ENCODE data around the gene KLHL2.

The KLHL2 gene

DNA sequence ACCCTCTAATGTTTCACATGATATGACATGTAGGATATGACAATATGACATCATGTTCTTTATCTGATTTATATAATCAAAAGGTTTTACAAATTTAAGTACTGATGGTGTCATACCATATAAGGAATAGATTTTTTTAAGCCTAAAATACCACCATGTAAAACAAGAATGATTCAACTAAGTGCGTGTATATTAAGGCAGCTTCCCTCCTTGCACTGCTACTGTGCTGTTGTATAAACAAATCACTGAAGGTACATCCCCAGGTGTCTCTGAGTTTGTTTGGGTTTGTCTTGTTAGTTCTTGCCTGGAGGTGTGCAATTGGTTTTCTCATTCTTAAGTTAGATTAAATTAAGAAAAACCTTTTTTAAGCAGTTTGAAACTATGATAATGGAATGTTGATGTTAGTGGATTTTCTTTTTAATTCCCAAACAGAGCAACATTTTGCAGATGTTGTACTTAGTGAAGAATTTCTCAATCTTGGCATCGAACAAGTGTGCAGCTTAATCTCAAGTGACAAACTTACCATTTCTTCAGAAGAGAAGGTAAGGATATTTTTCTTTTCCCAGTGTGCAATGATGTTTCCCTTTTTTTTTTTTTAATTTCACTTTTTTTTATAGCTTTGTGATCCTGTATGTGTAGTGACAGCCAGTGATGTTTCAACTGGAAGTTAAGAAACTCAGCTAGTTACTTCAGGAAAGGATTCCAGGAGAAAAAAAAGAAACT lies 86.7 kb downstream of the KLHL2 start:
- no peak for DNase-seq

GRCh38 chr4:165294907-165295306 lies 87.5 kb downstream of the KLHL2 start:
- DNase-seq, result peak; percentile 5

DNA sequence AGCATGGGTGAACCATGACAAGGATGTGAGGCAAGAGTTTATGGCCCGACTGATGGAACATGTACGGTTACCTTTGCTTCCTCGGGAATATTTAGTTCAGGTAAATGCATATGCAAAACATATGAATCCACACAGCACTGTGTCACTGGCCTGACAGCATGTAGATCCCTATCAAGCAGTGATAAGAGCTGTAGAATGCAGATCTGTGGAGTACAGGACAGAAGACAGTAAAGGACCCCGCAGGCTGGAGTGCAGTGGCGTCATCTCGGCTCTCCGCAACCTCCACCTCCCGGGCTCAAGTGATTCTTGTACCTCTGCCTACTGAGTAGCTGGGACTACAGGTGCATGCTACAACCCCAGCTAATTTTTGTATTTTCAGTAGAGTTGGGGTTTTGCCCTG lies 90.3 kb downstream of the KLHL2 start:
- DNase-seq, result no peak

DNA sequence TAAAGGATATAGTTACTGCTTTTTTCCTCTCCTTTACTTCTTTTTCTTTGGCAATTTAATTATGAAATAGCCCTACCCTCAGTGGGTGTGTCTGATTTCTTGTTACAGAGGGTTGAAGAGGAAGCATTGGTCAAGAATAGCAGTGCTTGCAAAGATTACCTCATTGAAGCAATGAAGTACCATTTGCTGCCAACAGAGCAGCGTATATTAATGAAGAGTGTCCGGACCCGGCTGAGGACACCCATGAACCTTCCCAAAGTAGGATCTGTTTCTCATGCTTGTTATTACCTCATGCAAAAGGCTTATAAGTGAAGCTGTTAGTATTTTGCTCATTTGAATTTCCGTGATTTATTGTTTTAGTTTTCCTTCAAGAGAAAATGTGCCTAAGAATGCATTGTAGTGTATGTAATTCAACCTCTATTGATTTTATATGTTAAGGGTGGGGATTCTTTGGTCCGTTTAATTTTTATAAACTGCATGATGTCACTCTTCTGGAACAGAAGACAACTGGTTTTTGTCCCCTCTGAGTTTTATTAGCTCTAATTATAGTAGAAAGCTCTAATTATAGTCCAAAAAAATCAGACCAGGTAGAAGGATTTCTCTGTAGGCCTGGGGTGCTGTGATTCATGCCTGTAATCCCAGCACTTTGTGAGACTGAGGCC lies 92.2 kb downstream of the KLHL2 start:
- no peak for DNase-seq

- DNase-seq, result peak; percentile 6
These were observed 94.5 kb downstream of the KLHL2 start for GRCh38 chr4:165301833-165302232.

GRCh38 chr4:165302658-165303057 lies 95.3 kb downstream of the KLHL2 start:
- DNase-seq, result no peak

- no peak for DNase-seq
These were observed 100.8 kb downstream of the KLHL2 start for GRCh38 chr4:165308166-165308565.

DNA sequence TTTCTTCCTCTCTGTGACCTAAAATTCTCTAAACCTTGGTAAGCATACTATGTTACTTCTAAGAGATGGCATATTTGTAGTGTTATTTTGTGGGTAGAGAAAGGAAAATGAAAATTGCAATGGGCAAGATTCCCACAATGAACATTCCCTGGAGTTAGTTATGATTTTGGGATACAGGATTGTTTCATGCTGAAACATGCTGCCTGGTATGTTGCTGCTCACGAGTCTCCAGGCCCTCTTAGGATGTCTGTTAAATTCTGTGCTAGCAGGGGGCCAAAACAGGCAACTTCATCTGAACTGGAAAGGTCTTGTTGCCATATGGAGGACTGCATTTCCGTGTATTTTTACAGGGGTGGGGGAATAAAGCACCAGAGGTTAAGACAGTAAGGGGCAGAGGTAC lies 101.2 kb downstream of the KLHL2 start:
- DNase-seq, result no peak

GRCh38 chr4:165309456-165309855 lies 102.1 kb downstream of the KLHL2 start:
- DNase-seq, result no peak

- DNase-seq, result no peak
These were observed 105.1 kb downstream of the KLHL2 start for GRCh38 chr4:165312506-165312905.

DNA sequence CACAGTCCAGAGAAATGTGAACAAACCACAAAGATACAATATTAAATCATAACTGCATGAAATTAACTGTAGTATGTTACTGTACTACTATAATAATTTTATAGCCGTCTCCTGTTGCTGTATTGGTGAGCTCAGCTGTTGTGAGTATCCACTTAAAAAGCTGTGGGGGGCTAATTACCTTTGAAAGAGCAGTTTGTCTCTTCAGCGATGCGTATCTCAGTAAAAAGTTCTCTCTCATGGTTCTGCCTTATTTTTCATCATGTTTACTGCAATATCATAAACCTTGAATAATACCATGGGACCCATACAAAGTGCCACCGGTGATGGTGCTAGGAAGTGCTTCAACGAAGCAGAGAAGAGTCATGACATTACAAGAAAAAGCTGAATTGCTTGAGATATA lies 111.7 kb downstream of the KLHL2 start:
- no peak for DNase-seq

DNA sequence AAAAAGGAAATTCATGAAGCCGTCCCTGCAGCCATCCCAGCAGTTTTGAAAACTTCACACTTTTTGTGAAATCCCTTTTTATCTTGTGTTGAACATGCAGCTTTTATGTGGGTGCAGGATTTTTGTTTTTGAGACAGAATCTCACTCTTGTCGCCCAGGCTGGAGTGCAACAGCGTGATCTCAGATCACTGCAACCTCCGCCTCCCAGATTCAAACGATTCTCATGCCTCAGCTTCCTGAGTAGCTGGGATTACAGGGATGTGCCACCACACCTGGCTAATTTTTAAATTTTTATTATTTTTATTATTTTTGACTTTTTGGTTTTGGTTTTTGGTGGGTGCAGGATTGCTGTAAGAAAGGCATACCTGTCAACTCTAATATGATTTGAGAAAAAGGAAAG lies 112.1 kb downstream of the KLHL2 start:
- DNase-seq, result no peak

DNA sequence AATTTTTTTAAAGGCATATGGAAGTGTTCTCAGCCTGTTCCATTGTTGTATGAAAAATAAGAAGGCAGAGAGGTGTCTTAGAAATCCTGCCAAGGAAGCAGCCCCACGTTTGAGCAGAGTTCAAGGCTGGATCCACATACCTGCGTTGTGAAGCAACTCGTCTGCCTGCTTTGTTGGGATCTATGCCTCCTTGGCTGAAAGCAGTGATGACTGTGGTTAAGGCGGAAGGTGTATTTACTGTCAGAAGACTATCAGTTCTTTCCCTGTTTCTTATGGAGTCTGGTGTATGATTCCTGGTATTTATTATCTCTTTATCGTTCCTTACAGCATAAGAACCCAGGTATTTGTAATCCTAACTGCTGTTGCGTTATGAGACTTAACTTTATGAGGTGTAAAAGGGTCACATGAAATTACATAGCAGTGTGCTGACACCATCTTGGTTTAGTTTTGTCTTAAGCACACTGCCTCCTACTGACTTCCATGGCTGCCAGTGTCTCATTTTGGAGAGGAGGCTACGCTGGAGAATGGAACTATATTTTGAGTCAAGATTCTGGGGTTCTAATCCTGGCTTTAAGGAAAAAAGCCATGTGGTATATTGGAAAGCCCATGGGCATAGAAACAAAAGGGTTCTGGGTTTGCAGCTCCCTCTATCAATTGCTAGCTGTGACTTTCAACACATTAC lies 117.0 kb downstream of the KLHL2 start:
- no peak for DNase-seq

GRCh38 chr4:165324918-165325304 lies 117.5 kb downstream of the KLHL2 start:
- DNase-seq, result no peak

GRCh38 chr4:165325732-165326512 lies 118.6 kb downstream of the KLHL2 start:
- DNase-seq, result no peak

GRCh38 chr4:165326831-165327210 lies 119.5 kb downstream of the KLHL2 start:
- DNase-seq, result no peak

DNA sequence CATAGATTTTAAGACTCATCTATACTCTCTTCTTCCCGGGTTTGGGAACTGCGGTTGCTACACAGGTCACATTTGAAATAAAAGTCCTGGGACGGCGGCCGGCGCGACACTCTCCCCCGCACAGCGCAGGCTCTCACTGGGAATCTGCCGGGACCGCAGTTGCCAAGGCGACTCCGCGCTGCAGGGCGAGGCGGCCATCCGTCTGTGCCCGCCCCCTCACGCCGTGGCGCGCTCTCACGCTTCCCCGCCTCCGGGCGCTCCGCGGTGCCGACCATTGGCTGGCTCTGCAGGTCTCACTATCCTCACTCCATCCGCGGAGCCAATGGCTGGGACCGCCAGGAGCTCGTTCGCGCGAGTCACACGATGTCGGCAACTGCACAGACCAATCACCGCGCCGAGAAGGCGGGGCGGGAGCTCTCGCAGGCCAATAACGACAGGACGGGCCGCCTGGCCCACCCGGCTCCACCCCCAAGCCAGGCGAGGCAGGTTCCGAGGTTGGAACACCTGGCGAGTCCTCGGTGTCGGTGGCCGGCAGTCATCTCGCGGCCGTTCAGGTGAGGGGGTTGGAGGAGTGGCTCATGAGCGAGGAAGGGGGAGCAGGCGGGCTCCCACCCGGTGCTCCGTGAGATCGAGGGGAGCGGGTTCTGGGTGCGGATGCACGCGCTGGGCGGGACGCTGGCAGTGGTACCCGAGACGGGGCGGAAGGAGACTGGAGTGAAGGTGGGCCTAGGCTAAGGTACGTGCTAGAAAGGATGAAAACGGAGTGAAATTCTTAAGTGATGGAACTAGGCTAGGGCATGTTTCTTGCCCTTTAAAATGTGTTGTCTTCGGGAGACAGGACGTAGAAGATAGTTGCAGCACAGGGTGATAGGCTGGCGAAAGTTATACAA lies 120.1 kb downstream of the KLHL2 start, which contains the start of gene MSMO1:
Gene MSMO1 (plus strand): TSS at position 459 of the 890 bp plus-strand sequence. CDS start 5,702 bp downstream, outside the sequence.
- peak; percentile 90 for DNase-seq

- DNase-seq, result no peak
These were observed 120.7 kb downstream of the KLHL2 start for GRCh38 chr4:165328101-165328425.

DNA sequence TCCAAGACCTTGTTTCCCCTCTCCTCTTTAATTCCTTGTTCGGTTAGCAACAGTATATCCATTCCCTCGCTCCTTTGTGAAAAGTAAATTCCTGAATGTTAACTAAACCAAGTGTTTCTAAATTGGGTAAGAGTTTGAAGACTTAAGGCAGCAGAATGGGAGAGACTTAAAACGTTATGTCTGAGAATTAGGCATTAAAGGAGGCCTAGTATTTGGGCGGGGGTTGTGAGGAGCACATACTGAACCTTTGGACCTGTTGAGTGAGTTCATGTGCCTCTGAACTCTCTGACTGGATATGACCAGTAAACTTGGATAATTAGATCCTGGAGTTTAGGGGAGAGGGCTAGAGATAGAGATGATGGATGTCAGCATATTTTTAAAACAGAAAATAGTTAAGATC lies 121.3 kb downstream of the KLHL2 start:
- DNase-seq, result no peak

GRCh38 chr4:165330071-165330470 lies 122.7 kb downstream of the KLHL2 start:
- no peak for DNase-seq

GRCh38 chr4:165330666-165331065 lies 123.3 kb downstream of the KLHL2 start:
- DNase-seq, result no peak

DNA sequence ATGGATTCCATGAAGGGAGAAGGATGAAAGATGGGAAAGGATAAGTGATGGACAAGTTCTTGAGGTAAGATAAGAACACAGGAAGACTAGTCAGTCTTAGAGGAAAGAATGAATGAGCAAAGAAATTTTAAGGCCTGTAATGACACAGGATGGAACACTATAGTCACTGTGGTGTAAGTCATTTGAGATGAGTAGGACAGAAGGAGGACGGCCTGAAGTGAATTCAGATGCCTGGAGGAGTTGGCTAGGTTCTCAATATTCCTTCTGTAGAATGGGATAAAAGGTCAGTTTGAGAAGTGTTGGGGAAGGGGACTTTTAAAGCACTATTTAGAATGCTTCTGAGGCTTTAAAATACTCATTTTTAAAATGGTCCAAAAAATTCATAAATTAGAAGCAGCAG lies 124.0 kb downstream of the KLHL2 start:
- DNase-seq, result no peak

All from NCI-H2107 (cell line).